Suprapubic skin (tissue), 4 donors: ENCODE data around the gene IFFO2. TPM values are rescaled to one million over a fixed set of nuclear protein-coding genes. Genes with fewer than 3 reads are reported as not detected.

Source experiments
- DNase-seq, 2 donors: peaks; one replicate each; pipeline ENCODE4 v3.0.0-alpha.2; 2019; ENCODE audit warnings: low spot score in 2 of 2
- H3K27ac ChIP-seq: fragments of 200-600 bp; sonication (generic); one replicate; pipeline ENCODE4 v1.5.1; 2019
- H3K27me3 ChIP-seq: fragments of 200-600 bp; sonication (generic); one replicate; pipeline ENCODE4 v1.5.1; 2019
- H3K36me3 ChIP-seq: fragments of 200-600 bp; sonication (generic); one replicate; pipeline ENCODE4 v1.5.1; 2019
- H3K4me1 ChIP-seq: fragments of 200-600 bp; sonication (generic); one replicate; pipeline ENCODE4 v1.5.1; 2019
- H3K4me3 ChIP-seq: fragments of 200-600 bp; sonication (generic); one replicate; pipeline ENCODE4 v1.5.1; 2019; ENCODE audit warnings: mild to moderate bottlenecking
- H3K9me3 ChIP-seq: fragments of 200-600 bp; sonication (generic); one replicate; pipeline ENCODE4 v1.5.1; 2019
- CTCF ChIP-seq, 2 donors: fragments of 200-600 bp in 1 of 2; fragments of 450-650 bp in 1 of 2; sonication (generic) in 1 of 2; IDR thresholded peaks; one replicate each; pipeline ENCODE4 v1.5.1; 2016 to 2019; ENCODE audit warnings: antibody characterized with exemption in 2 of 2, mild to moderate bottlenecking in 1 of 2, moderate library complexity in 1 of 2
- EP300 ChIP-seq: sonication (generic); formaldehyde crosslinking; IDR thresholded peaks from one replicate; pipeline ENCODE4 v1.6.1; 2017; ENCODE audit warnings: antibody characterized with exemption
- POLR2A ChIP-seq, 2 donors: fragments of 450-650 bp; IDR thresholded peaks; one replicate each; pipeline ENCODE4 v1.6.1; 2017; ENCODE audit warnings: antibody characterized with exemption in 2 of 2, mild to moderate bottlenecking in 2 of 2, moderate library complexity in 2 of 2
- POLR2AphosphoS5 ChIP-seq, 3 donors: sonication (generic); formaldehyde crosslinking; IDR thresholded peaks; one replicate each; pipeline ENCODE4 v1.6.1; 2017; ENCODE audit warnings: antibody characterized with exemption in 3 of 3
- WGBS: methylation state at CpG from one replicate; pipeline ENCODE4 v1.1.5; 2018; 5-methylcytosine and 5-hydroxymethylcytosine counted together
- total RNA-seq, 4 donors: library from RNA; depleted of rRNA; stranded (reverse); fragments of >200 nt; gene quantifications; one replicate each; pipeline ENCODE4 v1.1.0, GENCODE V29; 2016

The IFFO2 gene
- total RNA-seq, 4 donors from 2014 or later, result 327 to 569 (median 449) TPM

DNA sequence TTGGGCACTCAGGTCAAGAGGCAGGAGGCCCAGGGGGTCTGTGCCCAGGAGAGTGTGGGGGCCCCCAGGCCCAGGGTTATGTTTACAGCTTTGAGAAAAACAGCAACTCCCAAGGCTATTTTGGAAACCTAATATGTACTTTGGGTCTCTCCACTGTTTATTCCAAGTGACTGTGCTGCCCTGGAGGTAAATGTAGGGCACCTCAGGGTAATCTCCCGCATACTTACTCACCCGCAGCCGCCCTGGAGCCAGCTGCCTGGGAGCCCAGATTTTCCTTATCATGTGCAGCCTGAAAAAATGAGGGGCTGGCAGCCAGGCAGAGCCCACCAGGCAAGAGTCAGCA is 20.0 kb downstream of the IFFO2 start:
- Histone ChIP-seq H3K4me1 (peaks cover 72% of the 10 kb centered on the region), H3K4me3 (no peak overlapping the region), H3K27me3 (no peaks in the 10 kb centered on the region), H3K36me3 (peaks cover 8% of the 10 kb centered on the region), H3K9me3 (no peaks in the 10 kb centered on the region), H3K27ac (no peak overlapping the region)
- DNase-seq, result no peak
- WGBS, result 79% methylated on average over 3 of the region's 3 CpGs
- no peak for TF ChIP-seq CTCF (IDR thresholded peaks at IDR 0.05)
- no peak for TF ChIP-seq POLR2AphosphoS5 (IDR thresholded peaks at IDR 0.05)
- no peak for TF ChIP-seq POLR2A (IDR thresholded peaks at IDR 0.05)
- no peak for TF ChIP-seq EP300

GRCh38 chr1:18934205-18935000 is 22.1 kb downstream of the IFFO2 start:
- H3K4me3 ChIP-seq, result no peak overlapping the region
- DNase-seq, result no peak
- peaks cover 8% of the 10 kb centered on the region for H3K36me3 ChIP-seq
- no peak overlapping the region for H3K27ac ChIP-seq
- TF ChIP-seq POLR2A (IDR thresholded peaks at IDR 0.05), result no peak
- no peak for TF ChIP-seq CTCF (IDR thresholded peaks at IDR 0.05)
- no peak for TF ChIP-seq EP300
- TF ChIP-seq POLR2AphosphoS5 (IDR thresholded peaks at IDR 0.05), result no peak
- WGBS, result 73% methylated on average over 14 of the region's 14 CpGs
- H3K9me3 ChIP-seq, result no peaks in the 10 kb centered on the region
- peaks cover 70% of the 10 kb centered on the region for H3K4me1 ChIP-seq
- H3K27me3 ChIP-seq, result no peaks in the 10 kb centered on the region

DNA sequence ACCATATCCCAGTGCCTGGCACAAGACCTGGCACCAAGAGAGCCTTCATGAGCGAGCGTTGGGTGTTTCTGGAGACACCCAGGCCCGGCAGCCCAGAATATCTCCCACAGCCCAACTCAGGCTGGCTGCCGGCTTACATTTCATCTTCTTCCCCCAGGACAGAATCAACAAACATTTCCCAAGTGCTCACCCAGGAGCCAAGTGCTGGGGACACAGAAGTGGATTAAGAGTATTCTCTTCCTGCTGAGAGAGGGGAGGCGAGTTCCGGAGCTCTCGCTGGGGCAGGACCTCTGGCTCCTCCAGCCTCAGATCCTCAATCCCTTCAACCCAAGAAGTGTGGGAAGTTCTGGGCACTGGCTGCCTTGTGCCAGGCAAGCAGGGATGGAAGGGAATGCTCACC is 23.6 kb downstream of the IFFO2 start:
- Histone ChIP-seq H3K9me3 (no peaks in the 10 kb centered on the region), H3K27me3 (no peaks in the 10 kb centered on the region), H3K4me3 (no peak overlapping the region), H3K4me1 (peaks cover 70% of the 10 kb centered on the region), H3K36me3 (peaks cover 8% of the 10 kb centered on the region), H3K27ac (no peak overlapping the region)
- 92% methylated on average over 2 of the region's 7 CpGs for WGBS
- no peak for DNase-seq
- no peak for TF ChIP-seq EP300
- TF ChIP-seq POLR2A (IDR thresholded peaks at IDR 0.05), result no peak
- no peak for TF ChIP-seq CTCF (IDR thresholded peaks at IDR 0.05)
- TF ChIP-seq POLR2AphosphoS5 (IDR thresholded peaks at IDR 0.05), result no peak

DNA sequence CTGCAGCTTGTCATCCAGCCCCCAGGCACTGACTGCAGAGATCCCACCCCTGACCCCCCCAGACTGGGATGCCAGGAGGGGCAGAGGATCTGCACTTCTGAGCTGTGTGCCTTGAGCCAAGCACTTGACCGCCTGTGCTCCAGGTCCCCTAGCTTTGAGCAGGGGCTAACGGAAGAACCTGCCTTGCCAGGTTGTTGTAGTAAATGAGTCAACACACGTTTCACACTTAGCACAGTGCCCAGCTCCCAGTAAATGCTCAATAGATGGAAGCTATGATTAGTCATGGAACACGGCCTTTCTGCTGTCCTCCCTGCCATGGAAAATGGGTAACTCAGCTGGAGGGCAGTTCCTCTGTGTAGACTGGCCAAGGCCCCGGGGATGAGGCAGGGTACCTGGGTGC is 24.1 kb downstream of the IFFO2 start:
- TF ChIP-seq POLR2A (IDR thresholded peaks at IDR 0.05) (no peak), EP300 (no peak)
- 57% methylated on average over 3 of the region's 5 CpGs for WGBS
- Histone ChIP-seq H3K4me1 (peaks cover 70% of the 10 kb centered on the region), H3K9me3 (no peaks in the 10 kb centered on the region), H3K36me3 (peaks cover 8% of the 10 kb centered on the region), H3K27ac (no peak overlapping the region), H3K27me3 (no peaks in the 10 kb centered on the region), H3K4me3 (no peak overlapping the region)
- no peak for DNase-seq

DNA sequence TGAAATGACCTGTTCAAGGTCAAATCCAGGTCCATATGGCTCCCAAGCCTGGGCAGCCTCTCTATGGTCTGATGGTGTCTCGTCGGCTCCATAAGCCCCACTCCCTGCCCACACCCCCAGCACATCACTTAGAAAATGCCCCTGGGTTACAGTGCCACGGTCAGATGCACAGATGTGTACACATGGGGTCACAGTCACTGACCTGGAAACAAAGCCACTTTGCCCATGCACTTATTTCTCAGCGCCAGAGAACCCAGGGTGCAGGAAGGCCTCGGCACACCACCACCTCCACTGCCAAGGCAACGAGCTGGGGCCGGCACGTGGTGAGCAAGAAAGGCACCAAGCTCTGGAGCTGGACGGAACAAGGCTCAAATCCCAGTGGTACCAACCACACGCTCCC is 24.7 kb downstream of the IFFO2 start:
- Histone ChIP-seq H3K4me1 (peaks cover 71% of the 10 kb centered on the region), H3K27ac (no peak overlapping the region)
- 86% methylated on average over 5 of the region's 10 CpGs for WGBS

More for the DNA sequence above, 24.7 kb downstream of the IFFO2 start:
- Histone ChIP-seq H3K36me3 (peaks cover 8% of the 10 kb centered on the region), H3K4me3 (no peak overlapping the region), H3K9me3 (no peaks in the 10 kb centered on the region), H3K27me3 (no peaks in the 10 kb centered on the region)
- TF ChIP-seq EP300 (no peak), CTCF (IDR thresholded peaks at IDR 0.05) (no peak), POLR2AphosphoS5 (IDR thresholded peaks at IDR 0.05) (no peak), POLR2A (IDR thresholded peaks at IDR 0.05) (no peak)
- DNase-seq, result no peak
